Fibroblast of lung (primary cell): Measurements from ENCODE around the gene LEFTY2. TPM values are rescaled to one million over a fixed set of nuclear protein-coding genes. Genes with fewer than 3 reads are reported as not detected.
A peak's percentile ranks its signal among the peaks of the same experiment; 100 is the strongest.
"Not testable (repeated sequence)": the region's sequence is repeated elsewhere in the genome, so short reads cannot be mapped to it uniquely, and the experiment has no call there.

ENCODE experiments used
- DNase-seq, 2 donors: peaks; one replicate each; pipeline versions ENCODE4 v3.0.0 to v3.0.0-alpha.2; 2010; ENCODE audit warnings: low read depth in 2 of 2
- H2AFZ ChIP-seq: 2 replicates; pipeline ENCODE4 v1.5.1; 2012; ENCODE audit warnings: low read length, control low read depth, inconsistent platforms
- H3K27ac ChIP-seq: 2 replicates; pipeline ENCODE4 v1.5.1; 2011; ENCODE audit warnings: low read length, control low read depth; ENCODE audit not compliant: insufficient read depth
- H3K27me3 ChIP-seq: 2 replicates; pipeline ENCODE4 v1.5.1; 2011; ENCODE audit warnings: mild to moderate bottlenecking, low read length; ENCODE audit not compliant: control insufficient read depth, insufficient read depth
- H3K36me3 ChIP-seq: 2 replicates; pipeline ENCODE4 v1.5.1; 2011; ENCODE audit warnings: low read length; ENCODE audit not compliant: control insufficient read depth, insufficient read depth
- H3K4me1 ChIP-seq: 2 replicates; pipeline ENCODE4 v1.5.1; 2011; ENCODE audit warnings: low read length; ENCODE audit not compliant: control insufficient read depth, insufficient read depth; ENCODE audit errors: extremely low read depth
- H3K4me2 ChIP-seq: 2 replicates; pipeline ENCODE4 v1.5.1; 2011; ENCODE audit warnings: low read length, control low read depth; ENCODE audit not compliant: insufficient read depth; ENCODE audit errors: extremely low read depth
- H3K4me3 ChIP-seq, 4 experiments: fragments of 200-600 bp in 1 of 4; sonication (generic) in 1 of 4; replicated peaks in 1 of 4; 2 replicates each; pipeline ENCODE4 v1.5.1; 2011 to 2016; ENCODE audit warnings: low read length in 4 of 4, low read depth in 3 of 4, mild to moderate bottlenecking in 3 of 4, control low read depth in 2 of 4, inconsistent platforms in 1 of 4, mixed read lengths in 1 of 4; ENCODE audit not compliant: insufficient read depth in 1 of 4; ENCODE audit errors: control extremely low read depth in 1 of 4
- H3K79me2 ChIP-seq: 2 replicates; pipeline ENCODE4 v1.5.1; 2012; ENCODE audit warnings: mild to moderate bottlenecking, low read length, inconsistent platforms; ENCODE audit not compliant: control insufficient read depth, insufficient read depth
- H3K9ac ChIP-seq: 2 replicates; pipeline ENCODE4 v1.5.1; 2011; ENCODE audit warnings: mild to moderate bottlenecking, low read length, control low read depth; ENCODE audit not compliant: insufficient read depth
- H3K9me3 ChIP-seq: 2 replicates; pipeline ENCODE4 v1.5.1; 2012; ENCODE audit warnings: low read depth, low read length; ENCODE audit not compliant: control insufficient read depth, insufficient read depth
- H4K20me1 ChIP-seq: 2 replicates; pipeline ENCODE4 v1.5.1; 2011; ENCODE audit warnings: low read length; ENCODE audit not compliant: control insufficient read depth, insufficient read depth; ENCODE audit errors: extremely low read depth
- CTCF ChIP-seq, 2 donors: IDR thresholded peaks in 1 of 2; conservative IDR thresholded peaks in 1 of 2; 1 replicate in 1 of 2; 2 replicates in 1 of 2; pipeline ENCODE4 v1.5.1; 2011 to 2012; ENCODE audit warnings: low read length in 2 of 2, control low read depth in 1 of 2, inconsistent platforms in 1 of 2, low read depth in 1 of 2, mild to moderate bottlenecking in 1 of 2
- EZH2 ChIP-seq: IDR thresholded peaks from 2 replicates; pipeline ENCODE4 v1.5.1; 2012; ENCODE audit warnings: low read length, control low read depth, mild to moderate bottlenecking; ENCODE audit errors: missing control alignments
- polyA plus RNA-seq, 2 donors: library from polyadenylated mRNA; depleted of rRNA in 1 of 2; stranded (reverse) in 1 of 2; unstranded in 1 of 2; fragments of >200 nt; gene quantifications; 2 replicates each; pipeline ENCODE4 v1.2.1, GENCODE V29; 2011 to 2012; ENCODE audit warnings: missing spikeins in 1 of 2
- total RNA-seq: library from RNA; depleted of rRNA; stranded (reverse); fragments of >200 nt; gene quantifications from 2 replicates; pipeline ENCODE4 v1.2.1, GENCODE V29; 2014

Gene LEFTY2
- total and polyA plus RNA-seq, 2 donors (not counting 1 experiment from before 2014, with no cell fraction given), result not detected

GRCh38 chr1:225930566-225930965 is 10.5 kb downstream of the LEFTY2 start:
- Histone ChIP-seq H3K4me3 (no peak overlapping the region), H3K79me2 (no peaks in the 10 kb centered on the region), H3K9ac (no peak overlapping the region), H4K20me1 (no peaks in the 10 kb centered on the region), H3K36me3 (no peaks in the 10 kb centered on the region), H3K4me1 (no peaks in the 10 kb centered on the region), H3K4me2 (no peak overlapping the region), H3K27me3 (no peaks in the 10 kb centered on the region), H3K27ac (no peak overlapping the region), H2AFZ (no peak overlapping the region), H3K9me3 (no peaks in the 10 kb centered on the region)
- no peak for DNase-seq
- TF ChIP-seq EZH2, result no peak
- TF ChIP-seq CTCF (conservative IDR thresholded peaks at IDR 0.05 in 1 of 2, IDR thresholded peaks at IDR 0.05 in 1 of 2; ENCODE audit: low read depth in 1 of 2, low read length in 2 of 2), result no peak

GRCh38 chr1:225929462-225929861 is 11.6 kb downstream of the LEFTY2 start:
- not testable (repeated sequence) for H3K4me2 ChIP-seq, H3K4me3 ChIP-seq, H3K27ac ChIP-seq, H3K36me3 ChIP-seq, DNase-seq, H3K4me1 ChIP-seq, H2AFZ ChIP-seq, H3K9me3 ChIP-seq, H3K9ac ChIP-seq, H4K20me1 ChIP-seq, H3K27me3 ChIP-seq, H3K79me2 ChIP-seq

GRCh38 chr1:225928186-225929175 is 12.5 kb downstream of the LEFTY2 start:
- Histone ChIP-seq H3K27me3 (no peaks in the 10 kb centered on the region), H4K20me1 (no peaks in the 10 kb centered on the region), H3K9ac (no peak overlapping the region), H3K27ac (no peak overlapping the region), H3K4me3 (no peak overlapping the region), H2AFZ (peak overlapping the region; percentile 57), H3K9me3 (no peaks in the 10 kb centered on the region), H3K4me1 (no peaks in the 10 kb centered on the region), H3K4me2 (no peak overlapping the region), H3K79me2 (peaks cover 3% of the 10 kb centered on the region), H3K36me3 (no peaks in the 10 kb centered on the region)
- no peak for DNase-seq
- no peak for TF ChIP-seq EZH2
- no peak for TF ChIP-seq CTCF (conservative IDR thresholded peaks at IDR 0.05 in 1 of 2, IDR thresholded peaks at IDR 0.05 in 1 of 2; ENCODE audit: low read depth in 1 of 2, low read length in 2 of 2)
